Inferior parietal cortex (tissue), 1 donor: Measurements from ENCODE around the gene BAHD1.
"Not testable (repeated sequence)": the region's sequence is repeated elsewhere in the genome, so short reads cannot be mapped to it uniquely, and the experiment has no call there.

Source experiments
- DNase-seq: peaks from one replicate; pipeline ENCODE4 v3.0.0-alpha.2; 2016; ENCODE audit errors: extremely low spot score

BAHD1 gene

GRCh38 chr15:40445421-40445922 lies 4.7 kb downstream of the BAHD1 start:
- no peak for DNase-seq

- no peak for DNase-seq
Observed at GRCh38 chr15:40446144-40446543, 5.4 kb downstream of the BAHD1 start.

- no peak for DNase-seq
Observed at GRCh38 chr15:40448354-40448753, 7.6 kb downstream of the BAHD1 start.

- no peak for DNase-seq
Observed at GRCh38 chr15:40449275-40449674, 8.5 kb downstream of the BAHD1 start.

- DNase-seq = no peak
Observed at GRCh38 chr15:40450047-40450446, 9.3 kb downstream of the BAHD1 start.

- no peak for DNase-seq
Observed at GRCh38 chr15:40451527-40452158, 10.9 kb downstream of the BAHD1 start.

GRCh38 chr15:40452296-40453090 lies 11.7 kb downstream of the BAHD1 start:
- DNase-seq = no peak

- DNase-seq = not testable (repeated sequence)
Observed at GRCh38 chr15:40453941-40454340, 13.2 kb downstream of the BAHD1 start.

- DNase-seq = no peak
Observed at GRCh38 chr15:40454904-40455391, 14.2 kb downstream of the BAHD1 start.

- no peak for DNase-seq
Observed at GRCh38 chr15:40456299-40456712, 15.6 kb downstream of the BAHD1 start.

- DNase-seq = no peak
Observed at GRCh38 chr15:40456738-40457137, 16.0 kb downstream of the BAHD1 start.

- no peak for DNase-seq
Observed at GRCh38 chr15:40458495-40459371, 18.0 kb downstream of the BAHD1 start.

- no peak for DNase-seq
Observed at GRCh38 chr15:40459391-40460015, 18.8 kb downstream of the BAHD1 start.

- DNase-seq = no peak
Observed at GRCh38 chr15:40460404-40460803, 19.7 kb downstream of the BAHD1 start.

- DNase-seq = no peak
Observed at GRCh38 chr15:40461958-40462357, 21.2 kb downstream of the BAHD1 start.

GRCh38 chr15:40463279-40463678 lies 22.5 kb downstream of the BAHD1 start:
- DNase-seq = no peak

GRCh38 chr15:40463886-40464545 lies 23.3 kb downstream of the BAHD1 start:
- no peak for DNase-seq

GRCh38 chr15:40464595-40465185 lies 23.9 kb downstream of the BAHD1 start:
- DNase-seq = no peak

- DNase-seq = no peak
Observed at GRCh38 chr15:40465939-40466338, 25.2 kb downstream of the BAHD1 start.

- no peak for DNase-seq
Observed at GRCh38 chr15:40466426-40467260, 25.9 kb downstream of the BAHD1 start.
